ENCODE results near the gene SEH1L.
"Not testable (repeated sequence)": the region's sequence is repeated elsewhere in the genome, so short reads cannot be mapped to it uniquely, and the experiment has no call there.

The SEH1L gene

GRCh38 chr18:12947285-12948049, at the start of gene SEH1L:
TSS of gene SEH1L (plus strand) at chr18:12948011. CDS start at chr18:12948122, 111 bp downstream.
- peak; percentile 89 for DNase-seq (ENCODE audit: low read depth)
- peak within 1 kb of the TSS; percentile 100 for H3K4me3 ChIP-seq (ENCODE audit: control insufficient read depth, low read depth, low read length)
- TF ChIP-seq, protein P1, sequence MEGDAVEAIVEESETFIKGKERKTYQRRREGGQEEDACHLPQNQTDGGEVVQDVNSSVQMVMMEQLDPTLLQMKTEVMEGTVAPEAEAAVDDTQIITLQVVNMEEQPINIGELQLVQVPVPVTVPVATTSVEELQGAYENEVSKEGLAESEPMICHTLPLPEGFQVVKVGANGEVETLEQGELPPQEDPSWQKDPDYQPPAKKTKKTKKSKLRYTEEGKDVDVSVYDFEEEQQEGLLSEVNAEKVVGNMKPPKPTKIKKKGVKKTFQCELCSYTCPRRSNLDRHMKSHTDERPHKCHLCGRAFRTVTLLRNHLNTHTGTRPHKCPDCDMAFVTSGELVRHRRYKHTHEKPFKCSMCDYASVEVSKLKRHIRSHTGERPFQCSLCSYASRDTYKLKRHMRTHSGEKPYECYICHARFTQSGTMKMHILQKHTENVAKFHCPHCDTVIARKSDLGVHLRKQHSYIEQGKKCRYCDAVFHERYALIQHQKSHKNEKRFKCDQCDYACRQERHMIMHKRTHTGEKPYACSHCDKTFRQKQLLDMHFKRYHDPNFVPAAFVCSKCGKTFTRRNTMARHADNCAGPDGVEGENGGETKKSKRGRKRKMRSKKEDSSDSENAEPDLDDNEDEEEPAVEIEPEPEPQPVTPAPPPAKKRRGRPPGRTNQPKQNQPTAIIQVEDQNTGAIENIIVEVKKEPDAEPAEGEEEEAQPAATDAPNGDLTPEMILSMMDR (IDR thresholded peaks at IDR 0.05; ENCODE audit: control insufficient read depth, insufficient read depth, low read depth, low read length, missing control alignments): no peak

GRCh38 chr18:12901208-12901607, 46.6 kb upstream of the SEH1L start:
- not testable (repeated sequence) for DNase-seq (ENCODE audit: low read depth); H3K4me3 ChIP-seq (ENCODE audit: control insufficient read depth, low read depth, low read length)

DNA sequence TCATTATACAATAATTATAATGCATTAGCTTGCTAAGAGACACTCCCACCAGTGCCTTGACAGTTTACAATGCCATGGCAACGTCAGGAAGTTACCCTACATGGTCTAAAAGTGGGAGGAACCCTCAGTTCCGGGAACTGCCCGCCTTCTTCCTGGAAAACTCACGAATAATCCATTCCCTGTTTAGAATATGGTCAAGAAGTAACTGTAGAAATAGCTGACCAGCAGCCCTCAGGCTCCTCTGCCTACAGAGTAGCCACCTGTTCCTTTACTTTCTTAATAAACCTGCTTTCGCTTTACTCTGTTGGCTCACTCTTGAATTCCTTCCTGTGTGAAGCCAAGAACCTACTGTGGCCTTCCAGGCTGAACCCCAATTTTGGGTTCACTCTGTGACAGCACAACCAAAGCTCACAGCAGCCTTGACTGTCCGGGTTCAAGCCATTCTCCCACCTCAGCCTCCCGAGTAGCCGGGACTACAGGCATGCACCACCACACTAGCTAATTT, 43.7 kb upstream of the SEH1L start:
- no peak for DNase-seq (ENCODE audit: low read depth)
- no peak overlapping the region for H3K4me3 ChIP-seq (ENCODE audit: control insufficient read depth, low read depth, low read length)
- TF ChIP-seq, protein P1 (IDR thresholded peaks at IDR 0.05; ENCODE audit: control insufficient read depth, insufficient read depth, low read depth, low read length, missing control alignments): no peak

DNA sequence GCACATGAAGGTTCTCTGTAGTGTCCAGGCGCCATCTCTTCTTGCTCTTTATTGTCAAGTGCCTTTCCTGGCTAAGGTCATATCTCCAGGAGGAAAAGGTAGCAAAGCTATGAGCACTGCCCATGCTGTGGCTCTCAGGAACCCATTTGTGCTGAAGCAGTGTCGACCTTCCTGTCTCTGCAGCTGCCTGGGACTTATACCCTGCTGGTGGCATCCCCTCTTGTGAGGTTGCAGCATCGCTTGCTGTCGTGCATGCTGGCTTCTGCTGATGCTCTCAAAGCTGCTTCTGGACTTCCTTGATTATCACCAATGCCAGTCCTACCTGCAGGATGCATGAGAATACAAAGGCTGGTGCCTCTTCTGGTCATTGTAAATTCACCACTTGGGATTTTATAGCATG, 41.7 kb upstream of the SEH1L start:
- TF ChIP-seq, protein P1 (IDR thresholded peaks at IDR 0.05; ENCODE audit: control insufficient read depth, insufficient read depth, low read depth, low read length, missing control alignments): no peak
- no peak for DNase-seq (ENCODE audit: low read depth)
- no peak overlapping the region for H3K4me3 ChIP-seq (ENCODE audit: control insufficient read depth, low read depth, low read length)

GRCh38 chr18:12906773-12907172, 41.0 kb upstream of the SEH1L start:
- TF ChIP-seq, protein P1 (IDR thresholded peaks at IDR 0.05; ENCODE audit: control insufficient read depth, insufficient read depth, low read depth, low read length, missing control alignments): no peak
- no peak for DNase-seq (ENCODE audit: low read depth)
- no peak overlapping the region for H3K4me3 ChIP-seq (ENCODE audit: control insufficient read depth, low read depth, low read length)

GRCh38 chr18:12907258-12907925, 40.4 kb upstream of the SEH1L start:
- no peak for DNase-seq (ENCODE audit: low read depth)
- TF ChIP-seq, protein P1 (IDR thresholded peaks at IDR 0.05; ENCODE audit: control insufficient read depth, insufficient read depth, low read depth, low read length, missing control alignments): no peak
- no peak overlapping the region for H3K4me3 ChIP-seq (ENCODE audit: control insufficient read depth, low read depth, low read length)

GRCh38 chr18:12908706-12909105, 39.1 kb upstream of the SEH1L start:
- DNase-seq (ENCODE audit: low read depth): no peak
- no peak overlapping the region for H3K4me3 ChIP-seq (ENCODE audit: control insufficient read depth, low read depth, low read length)
- TF ChIP-seq, protein P1 (IDR thresholded peaks at IDR 0.05; ENCODE audit: control insufficient read depth, insufficient read depth, low read depth, low read length, missing control alignments): no peak

All from AG09309 (cell line).